Gastrocnemius medialis (tissue), 4 donors: ENCODE measurements around the gene ESR1. TPM values are rescaled to one million over a fixed set of nuclear protein-coding genes. Genes with fewer than 3 reads are reported as not detected.

ENCODE experiments used
- ATAC-seq, 2 donors: fragments of 150-250 bp; one replicate each; pipeline ENCODE4 v1.9.1; 2016
- DNase-seq, 2 donors: peaks; one replicate each; pipeline ENCODE4 v3.0.0-alpha.2; 2019
- H3K27ac ChIP-seq, 4 donors: fragments of 200-600 bp; sonication (generic); 1 replicate in 1 of 4; 2 replicates in 3 of 4; pipeline ENCODE4 v1.5.1; 2016 to 2018; ENCODE audit warnings: mild to moderate bottlenecking in 2 of 4, moderate library complexity in 1 of 4
- H3K27me3 ChIP-seq, 3 donors: fragments of 200-600 bp; sonication (generic) in 2 of 3; 1 replicate in 1 of 3; 2 replicates in 2 of 3; pipeline versions ENCODE4 v1.5.1 to v1.6.0; 2016 to 2019; ENCODE audit warnings: mild to moderate bottlenecking in 1 of 3, moderate library complexity in 1 of 3
- H3K36me3 ChIP-seq, 2 donors: fragments of 200-600 bp; sonication (generic) in 1 of 2; one replicate each; pipeline ENCODE4 v1.5.1; 2017 to 2018
- H3K4me1 ChIP-seq, 2 donors: fragments of 200-600 bp; sonication (generic) in 1 of 2; one replicate each; pipeline ENCODE4 v1.5.1; 2016 to 2017; ENCODE audit warnings: mild to moderate bottlenecking in 2 of 2
- H3K4me3 ChIP-seq, 4 donors: fragments of 200-600 bp; sonication (generic) in 3 of 4; 1 replicate in 1 of 4; 2 replicates in 3 of 4; pipeline ENCODE4 v1.5.1; 2016 to 2019; ENCODE audit warnings: mild to moderate bottlenecking in 2 of 4
- H3K9me3 ChIP-seq, 3 donors: fragments of 200-600 bp; sonication (generic) in 2 of 3; 1 replicate in 1 of 3; 2 replicates in 2 of 3; pipeline ENCODE4 v1.5.1; 2016 to 2019
- CTCF ChIP-seq, 5 experiments: fragments of 450-650 bp in 3 of 5; fragments of 200-600 bp in 2 of 5; sonication (generic) in 2 of 5; IDR thresholded peaks in 4 of 5; conservative IDR thresholded peaks in 1 of 5; 1 replicate in 4 of 5; 2 replicates in 1 of 5; pipeline ENCODE4 v1.5.1; 2016 to 2019; ENCODE audit warnings: antibody characterized with exemption in 5 of 5, mild to moderate bottlenecking in 3 of 5, moderate library complexity in 3 of 5
- POLR2A ChIP-seq, 2 donors: fragments of 450-650 bp; IDR thresholded peaks; one replicate each; pipeline ENCODE4 v1.6.1; 2017; ENCODE audit warnings: antibody characterized with exemption in 2 of 2, mild to moderate bottlenecking in 2 of 2, moderate library complexity in 2 of 2
- in situ Hi-C, 4 donors: fragments of 200-750 bp; cut with MboI; loops; one replicate each; pipeline versions ENCODE4 v1.15.0 to v1.8.0; 2017; ENCODE audit warnings: low sequenced_read_pairs in 4 of 4
- intact Hi-C: fragments of 100-400 bp; cut with DNase I; formaldehyde crosslinking; loops from one replicate; pipeline ENCODE4 v1.15.1; 2023; ENCODE audit warnings: low total_unique reads
- total RNA-seq, 4 donors: library from RNA; depleted of rRNA; stranded (reverse); fragments of >200 nt; gene quantifications; one replicate each; pipeline versions ENCODE4 v1.1.0 to v1.2.3, GENCODE V29; 2016

ESR1 gene
- total RNA-seq, 4 donors from 2014 or later = 0.61 to 1.1 (median 1.1) TPM

- Histone ChIP-seq H3K4me1 (peaks cover 23 to 25% of the 10 kb centered on the region in 2 donors), H3K4me3 (no peak overlapping the region), H3K36me3 (no peaks in the 10 kb centered on the region), H3K27ac (no peak overlapping the region), H3K9me3 (no peaks in the 10 kb centered on the region), H3K27me3 (no peaks in the 10 kb centered on the region)
- DNase-seq (no peak), ATAC-seq (no peak)
- in situ Hi-C loops = no loop called here
- TF ChIP-seq CTCF (IDR thresholded peaks at IDR 0.05 in 4 of 5, conservative IDR thresholded peaks at IDR 0.05 in 1 of 5) (no peak), POLR2A (IDR thresholded peaks at IDR 0.05) (no peak)
- intact Hi-C loops = no loop called here
These were observed 300.5 kb downstream of the ESR1 start for GRCh38 chr6:152107973-152108372.

GRCh38 chr6:152110886-152111820 is 303.7 kb downstream of the ESR1 start:
- TF ChIP-seq POLR2A (IDR thresholded peaks at IDR 0.05) (no peak), CTCF (IDR thresholded peaks at IDR 0.05 in 4 of 5, conservative IDR thresholded peaks at IDR 0.05 in 1 of 5) (no peak)
- H3K27ac ChIP-seq = peak overlapping the region; percentile 82 to 87 (median 86)
- peak overlapping the region; percentile 10 to 43 (median 20) for H3K4me3 ChIP-seq
- peaks cover 23 to 29% of the 10 kb centered on the region in 2 donors for H3K4me1 ChIP-seq
- H3K36me3 ChIP-seq = no peaks in the 10 kb centered on the region
- no peaks in the 10 kb centered on the region for H3K27me3 ChIP-seq
- intact Hi-C loops = loop anchor here (5.0 kb wide), 1 partner anchor 304 kb away; the partner anchor contains the start of gene ESR1
- in situ Hi-C loops = no loop called here
- H3K9me3 ChIP-seq = no peaks in the 10 kb centered on the region
- DNase-seq (peak; percentile 76 to 92), ATAC-seq (peak; percentile 97 to 98)

GRCh38 chr6:152112491-152113261 is 305.2 kb downstream of the ESR1 start:
- in situ Hi-C loops = no loop called here
- TF ChIP-seq CTCF (IDR thresholded peaks at IDR 0.05 in 4 of 5, conservative IDR thresholded peaks at IDR 0.05 in 1 of 5) (no peak), POLR2A (IDR thresholded peaks at IDR 0.05) (no peak)
- Histone ChIP-seq H3K27me3 (no peaks in the 10 kb centered on the region), H3K4me1 (peaks cover 33 to 37% of the 10 kb centered on the region in 2 donors), H3K27ac (peak overlapping the region; percentile 82 to 87 (median 86)), H3K4me3 (peak overlapping the region; percentile 4 to 19 (median 14)), H3K9me3 (no peaks in the 10 kb centered on the region), H3K36me3 (no peaks in the 10 kb centered on the region)
- peak; percentile 16 to 22 for ATAC-seq
- intact Hi-C loops = loop anchor here (5.0 kb wide), 1 partner anchor 305 kb away; the partner anchor contains the start of gene ESR1
- peak in 1 of 2 donors; percentile 76 for DNase-seq

- DNase-seq (no peak), ATAC-seq (no peak)
- Histone ChIP-seq H3K9me3 (no peaks in the 10 kb centered on the region), H3K4me3 (no peak overlapping the region), H3K27ac (peak overlapping the region in 3 of 4 donors; percentile 34 to 49 (median 37)), H3K4me1 (peaks cover 18 to 24% of the 10 kb centered on the region in 2 donors), H3K27me3 (no peaks in the 10 kb centered on the region), H3K36me3 (peaks cover 0 to 27% of the 10 kb centered on the region in 2 donors)
- TF ChIP-seq POLR2A (IDR thresholded peaks at IDR 0.05) (no peak), CTCF (IDR thresholded peaks at IDR 0.05 in 4 of 5, conservative IDR thresholded peaks at IDR 0.05 in 1 of 5) (no peak)
- in situ Hi-C loops = no loop called here
- intact Hi-C loops = no loop called here
These were observed 310.0 kb downstream of the ESR1 start for GRCh38 chr6:152117156-152118133.
